HepG2 (cell line): Measurements from ENCODE around the gene LPO. TPM values are rescaled to one million over a fixed set of nuclear protein-coding genes. Genes with fewer than 3 reads are reported as not detected.

Experiments used
- ATAC-seq: fragments of 200-7000 bp; cut with Tn5 transposase; 3 replicates; pipeline ENCODE4 v1.9.1; 2020; ENCODE audit warnings: mild to moderate bottlenecking, moderate library complexity
- BruUV-seq: library from RNA; stranded (reverse); fragments of 400-500 nt; replicated peaks from 2 replicates; lab custom pipeline; 2021; lab: Mats Ljungman, UMichigan
- CTCF ChIA-PET: fragments of 300-600 bp; formaldehyde crosslinking; extraction: SDS; loops from one replicate; lab custom pipeline; 2021; ENCODE audit warnings: low total read pairs, inconsistent platforms, low intra/inter-chr PET ratio; lab: Yijun Ruan, JAX
- POLR2A ChIA-PET: fragments of 350-600 bp; sonication (Branson Sonifier 250); formaldehyde crosslinking; loops from one replicate; lab custom pipeline; 2020; ENCODE audit warnings: antibody characterized with exemption, inconsistent platforms; lab: Yijun Ruan, JAX
- DNase-seq: peaks from one replicate; pipeline ENCODE4 v3.0.0-alpha.2; 2015; ENCODE audit warnings: low spot score
- FAIRE-seq: peaks from 3 replicates; lab custom pipeline; 2011; peaks lifted over from hg19 to GRCh38; lab: Jason Lieb, UNC
- H2AFZ ChIP-seq: one replicate; pipeline ENCODE4 v1.6.1; 2011; ENCODE audit warnings: low read length, inconsistent platforms
- H3K27ac ChIP-seq: fragments of 300-600 bp; 3 replicates; pipeline ENCODE4 v1.8.0; 2011; ENCODE audit warnings: mixed run types, mild to moderate bottlenecking, mixed read lengths, low read length, inconsistent platforms; ENCODE audit not compliant: insufficient read depth; ENCODE audit errors: extremely low read length
- H3K27me3 ChIP-seq, 2 experiments: fragments of 200-600 bp in 1 of 2; 2 replicates in 1 of 2; 3 replicates in 1 of 2; pipeline versions ENCODE4 v1.6.0 to v1.8.0; 2011; ENCODE audit warnings: low read length in 2 of 2, mild to moderate bottlenecking in 2 of 2, moderate library complexity in 2 of 2, inconsistent platforms in 1 of 2; ENCODE audit not compliant: insufficient read depth in 2 of 2, control insufficient read depth in 1 of 2
- H3K36me3 ChIP-seq, 2 experiments: fragments of 200-600 bp in 1 of 2; replicated peaks in 1 of 2; 2 replicates in 1 of 2; 3 replicates in 1 of 2; pipeline versions ENCODE4 v1.5.1 to v1.8.0; 2011; ENCODE audit warnings: low read length in 2 of 2, inconsistent platforms in 1 of 2; ENCODE audit not compliant: insufficient read depth in 2 of 2, control insufficient read depth in 1 of 2
- H3K4me1 ChIP-seq: 2 replicates; pipeline ENCODE4 v1.5.1; 2012; ENCODE audit warnings: low read length, inconsistent platforms; ENCODE audit not compliant: insufficient read depth
- H3K4me2 ChIP-seq: 2 replicates; pipeline ENCODE4 v1.6.0; 2011; ENCODE audit warnings: low read depth, low read length, inconsistent platforms
- H3K4me3 ChIP-seq, 3 experiments: fragments of 200-600 bp in 1 of 3; sonication (generic), shearing (Covaris generic) in 1 of 3; replicated peaks in 1 of 3; 2 replicates each; pipeline ENCODE4 v1.5.1; 2011 to 2016; ENCODE audit warnings: low read length in 3 of 3, inconsistent platforms in 2 of 3, low read depth in 2 of 3, mild to moderate bottlenecking in 2 of 3, control low read depth in 1 of 3, mixed read lengths in 1 of 3; ENCODE audit not compliant: insufficient read depth in 1 of 3
- H3K79me2 ChIP-seq: one replicate; pipeline ENCODE4 v1.6.1; 2011; ENCODE audit warnings: low read length, inconsistent platforms; ENCODE audit not compliant: insufficient read depth
- H3K9ac ChIP-seq: 2 replicates; pipeline ENCODE4 v1.6.0; 2011; ENCODE audit warnings: mild to moderate bottlenecking, low read depth, low read length, inconsistent platforms; ENCODE audit not compliant: insufficient read depth
- H3K9me3 ChIP-seq: 2 replicates; pipeline ENCODE4 v1.5.1; 2012; ENCODE audit warnings: mild to moderate bottlenecking, low read length
- H4K20me1 ChIP-seq: 2 replicates; pipeline ENCODE4 v1.6.0; 2011; ENCODE audit warnings: inconsistent platforms, mild to moderate bottlenecking, low read length, moderate library complexity; ENCODE audit not compliant: insufficient read depth
- FOXK2 ChIP-seq: fragments of 450-650 bp; IDR thresholded peaks from 2 replicates; pipeline ENCODE4 v1.6.1; 2016
- JARID2 ChIP-seq: sonication (generic); formaldehyde crosslinking; IDR thresholded peaks from 2 replicates; pipeline ENCODE4 v1.8.1; 2023; ENCODE audit warnings: missing genetic modification reagents, inconsistent platforms; ENCODE audit not compliant: insufficient replicate concordance
- MNT ChIP-seq: fragments of 450-650 bp; IDR thresholded peaks from 2 replicates; pipeline ENCODE4 v1.6.1; 2016
- ZNF350 ChIP-seq: sonication (generic); formaldehyde crosslinking; IDR thresholded peaks from 2 replicates; pipeline ENCODE4 v1.4.0; 2020; ENCODE audit warnings: mild to moderate bottlenecking, low read depth, missing genetic modification reagents, borderline replicate concordance
- ZNF44 ChIP-seq: sonication (generic); formaldehyde crosslinking; IDR thresholded peaks from 2 replicates; pipeline ENCODE4 v1.5.1; 2020; ENCODE audit warnings: mild to moderate bottlenecking, missing genetic modification reagents
- WGBS: methylation state at CpG from one replicate; pipeline ENCODE4 v1.1.6; 2017; ENCODE audit warnings: low lambda C conversion rate; 5-methylcytosine and 5-hydroxymethylcytosine counted together
- in situ Hi-C: cut with HindIII; loops from 2 replicates; pipeline ENCODE4 v1.10.0; 2017; ENCODE audit warnings: low pct_unique_long_range_greater_than_20kb; ENCODE audit not compliant: extremely low pct_ligation_motif_present
- intact Hi-C: fragments of 100-400 bp; cut with micrococcal nuclease; formaldehyde crosslinking; loops from one replicate; pipeline ENCODE4 v1.10.0; 2022; ENCODE audit not compliant: unreplicated experiment
- polyA plus RNA-seq, 8 experiments: library from polyadenylated mRNA; depleted of rRNA in 3 of 8; stranded (reverse) in 7 of 8; unstranded in 1 of 8; fragments of >200 nt; fragmentation: Illumina TruSeq in 4 of 8; extraction: Trizol in 4 of 8; gene quantifications; 2 replicates each; pipeline versions ENCODE4 v1.2.1 to v1.2.3, GENCODE V29; 2011 to 2016; ENCODE audit warnings: low read depth in 4 of 8, missing spikeins in 1 of 8, mixed read lengths in 1 of 8; ENCODE audit not compliant: insufficient read depth in 1 of 8
- total RNA-seq, 5 experiments: library from RNA; depleted of rRNA; stranded (reverse); fragments of >200 nt; fragmentation: Illumina TruSeq; extraction: Trizol; gene quantifications; 2 replicates each; pipeline ENCODE4 v1.2.3, GENCODE V29; 2016; ENCODE audit warnings: low read depth in 1 of 5
- TF ChIP-seq, protein P1 (sequence below): sonication (generic); formaldehyde crosslinking; IDR thresholded peaks from 2 replicates; pipeline ENCODE4 v1.5.0; 2020; ENCODE audit warnings: mild to moderate bottlenecking, missing genetic modification reagents, moderate library complexity

Gene LPO
- total and polyA plus RNA-seq, 2 of the 13 experiments (the other 11 are each of a cell fraction or from before 2014, with no cell fraction given) = not detected

DNA sequence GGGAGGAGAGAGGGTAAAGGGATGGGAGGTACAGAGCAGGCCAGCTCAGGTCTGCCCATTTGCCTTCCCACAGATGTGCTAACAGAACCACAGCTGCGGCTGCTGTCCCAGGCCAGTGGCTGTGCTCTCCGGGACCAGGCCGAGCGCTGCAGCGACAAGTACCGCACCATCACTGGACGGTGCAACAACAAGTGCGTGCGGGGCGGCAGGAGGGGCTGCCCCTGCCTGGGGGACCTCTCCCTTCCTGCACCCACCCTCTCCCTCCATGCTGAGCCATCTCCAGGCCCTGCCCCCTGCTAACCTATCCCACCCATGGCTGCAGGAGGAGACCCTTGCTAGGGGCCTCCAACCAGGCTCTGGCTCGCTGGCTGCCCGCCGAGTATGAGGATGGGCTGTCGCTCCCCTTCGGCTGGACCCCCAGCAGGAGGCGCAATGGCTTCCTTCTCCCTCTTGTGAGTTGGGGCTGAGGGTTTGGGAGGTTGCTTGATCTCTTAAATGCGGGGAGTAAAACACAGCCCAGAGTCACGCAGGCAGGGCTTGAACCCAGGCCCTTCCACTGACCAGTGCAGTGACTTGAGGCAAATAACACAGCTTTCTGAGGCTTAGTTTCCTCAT, 44.6 kb upstream of the LPO start:
- Histone ChIP-seq H2AFZ (no peak overlapping the region), H4K20me1 (no peaks in the 10 kb centered on the region)
- intact Hi-C loops = no loop called here
- BruUV-seq = no TSS peak
- peak; percentile 15; the same call in 2 of the 3 replicates for ATAC-seq
- POLR2A ChIA-PET = no interaction called here
- no peak for TF ChIP-seq JARID2 (CRISPR knock-in tag)
- TF ChIP-seq, protein P1, sequence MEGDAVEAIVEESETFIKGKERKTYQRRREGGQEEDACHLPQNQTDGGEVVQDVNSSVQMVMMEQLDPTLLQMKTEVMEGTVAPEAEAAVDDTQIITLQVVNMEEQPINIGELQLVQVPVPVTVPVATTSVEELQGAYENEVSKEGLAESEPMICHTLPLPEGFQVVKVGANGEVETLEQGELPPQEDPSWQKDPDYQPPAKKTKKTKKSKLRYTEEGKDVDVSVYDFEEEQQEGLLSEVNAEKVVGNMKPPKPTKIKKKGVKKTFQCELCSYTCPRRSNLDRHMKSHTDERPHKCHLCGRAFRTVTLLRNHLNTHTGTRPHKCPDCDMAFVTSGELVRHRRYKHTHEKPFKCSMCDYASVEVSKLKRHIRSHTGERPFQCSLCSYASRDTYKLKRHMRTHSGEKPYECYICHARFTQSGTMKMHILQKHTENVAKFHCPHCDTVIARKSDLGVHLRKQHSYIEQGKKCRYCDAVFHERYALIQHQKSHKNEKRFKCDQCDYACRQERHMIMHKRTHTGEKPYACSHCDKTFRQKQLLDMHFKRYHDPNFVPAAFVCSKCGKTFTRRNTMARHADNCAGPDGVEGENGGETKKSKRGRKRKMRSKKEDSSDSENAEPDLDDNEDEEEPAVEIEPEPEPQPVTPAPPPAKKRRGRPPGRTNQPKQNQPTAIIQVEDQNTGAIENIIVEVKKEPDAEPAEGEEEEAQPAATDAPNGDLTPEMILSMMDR (CRISPR knock-in tag) = peak; percentile 43
- TF ChIP-seq, all 625 proteins: peak for 1
- no peak for FAIRE-seq
- Histone ChIP-seq H3K4me2 (no peak overlapping the region), H3K4me3 (no peak overlapping the region), H3K36me3 (no peaks in the 10 kb centered on the region), H3K27ac (no peak overlapping the region), H3K9ac (no peak overlapping the region), H3K9me3 (no peaks in the 10 kb centered on the region), H3K4me1 (no peaks in the 10 kb centered on the region), H3K79me2 (no peaks in the 10 kb centered on the region), H3K27me3 (peaks cover 3 to 68% of the 10 kb centered on the region in 2 experiments; a peak in 4 of 5 replicates)
- WGBS = 59% methylated on average over 18 of the region's 18 CpGs
- no peak for DNase-seq
- CTCF ChIA-PET = no interaction called here
- in situ Hi-C loops = no loop called here

DNA sequence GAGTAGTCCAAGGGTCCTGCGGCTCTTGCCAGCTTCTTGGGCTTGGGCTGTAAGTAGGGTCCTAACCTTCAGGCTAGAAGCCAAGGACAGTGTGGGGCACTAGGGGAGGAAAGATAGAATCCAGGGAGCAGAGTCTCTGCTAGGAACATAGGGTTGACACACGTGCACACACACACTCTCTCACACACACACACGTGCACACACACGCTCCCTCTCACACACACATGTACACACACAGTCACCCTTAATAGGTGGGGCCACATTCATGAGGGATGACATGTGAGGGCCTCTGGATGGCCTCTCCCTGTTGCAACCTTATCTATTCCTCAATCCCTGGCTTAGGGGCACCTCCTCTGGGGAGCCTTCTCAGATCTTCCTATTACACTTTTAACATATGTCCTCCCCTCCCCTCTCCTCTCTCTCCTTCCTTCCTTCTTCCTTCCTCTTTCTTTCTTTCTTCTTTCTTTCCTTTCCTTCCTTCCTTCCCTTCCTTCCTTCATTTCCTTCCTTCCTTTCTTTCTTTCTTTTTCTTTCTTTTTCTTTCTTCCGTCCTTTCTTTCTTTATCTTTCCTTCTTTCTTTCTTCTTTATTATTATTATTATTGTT, 42.8 kb upstream of the LPO start:
- ChIA-PET POLR2A (no interaction called here), CTCF (no interaction called here)
- Histone ChIP-seq H3K79me2 (no peaks in the 10 kb centered on the region), H3K27me3 (peaks cover 5 to 67% of the 10 kb centered on the region in 2 experiments; a peak in 4 of 5 replicates), H4K20me1 (no peaks in the 10 kb centered on the region), H3K27ac (no peak overlapping the region), H2AFZ (no peak overlapping the region), H3K9ac (no peak overlapping the region), H3K4me2 (no peak overlapping the region)
- in situ Hi-C loops = no loop called here
- ATAC-seq (no peak), DNase-seq (no peak)
- WGBS = 27% methylated on average over 5 of the region's 5 CpGs
- intact Hi-C loops = no loop called here
- BruUV-seq = no TSS peak
- peak; percentile 99 for TF ChIP-seq MNT
- TF ChIP-seq ZNF350 (CRISPR knock-in tag) = no peak
- no peak for TF ChIP-seq ZNF44 (CRISPR knock-in tag)
- peak; percentile 29; the same call in 1 of the 2 replicates for TF ChIP-seq FOXK2
- TF ChIP-seq, all 625 proteins: peak for 2
- Histone ChIP-seq H3K9me3 (no peaks in the 10 kb centered on the region), H3K4me3 (no peak overlapping the region), H3K4me1 (no peaks in the 10 kb centered on the region), H3K36me3 (no peaks in the 10 kb centered on the region)
- no peak for FAIRE-seq
